Muscle of arm (tissue), 12 donors: ENCODE measurements around the gene CDC27. TPM values are rescaled to one million over a fixed set of nuclear protein-coding genes. Genes with fewer than 3 reads are reported as not detected.
"Not testable (repeated sequence)": the region's sequence is repeated elsewhere in the genome, so short reads cannot be mapped to it uniquely, and the experiment has no call there.

Experiments used
- DNase-seq: peaks from one replicate; pipeline ENCODE4 v3.0.0-alpha.2; 2013
- polyA plus RNA-seq, 12 donors: library from polyadenylated mRNA; unstranded; fragments of 120-200 nt; gene quantifications; one replicate each; pipeline ENCODE4 v1.2.1, GENCODE V29; 2013; ENCODE audit not compliant: insufficient read length in 12 of 12

Gene CDC27
- polyA plus RNA-seq, 12 donors = 28.8 to 88.6 (median 56.1) TPM; not detected in 1

- DNase-seq = not testable (repeated sequence)
Measured at GRCh38 chr17:47073629-47074028, 115.5 kb downstream of the CDC27 start.

- DNase-seq = peak; percentile 21
Measured at GRCh38 chr17:47072886-47073285, 116.2 kb downstream of the CDC27 start.

GRCh38 chr17:47071171-47071570 is 117.9 kb downstream of the CDC27 start:
- DNase-seq = not testable (repeated sequence)

- DNase-seq = not testable (repeated sequence)
Measured at GRCh38 chr17:47070266-47070665, 118.8 kb downstream of the CDC27 start.

Other genes starting within 250 kb of the CDC27 start
- gene RPRML, start 210.0 kb downstream of the CDC27 start, polyA plus RNA-seq = under 1 TPM in 6 of 12 donors, not detected in 6; 0.14 to 0.58 (median 0.20) TPM
- gene MYL4, start 20.1 kb upstream of the CDC27 start, polyA plus RNA-seq = 1,000 to 10,000 TPM in 10 of 12 donors, 100 to 1,000 TPM in 2; 673 to 6,112 (median 1,509) TPM
- 10 to 100 TPM in 11 of 12 donors, not detected in 1; 10.6 to 17.7 (median 14.0) TPM for gene ITGB3, start 64.5 kb upstream of the CDC27 start, polyA plus RNA-seq
- gene EFCAB13, start 134.7 kb upstream of the CDC27 start, polyA plus RNA-seq = 10 to 100 TPM in 3 of 12 donors, 1 to 10 TPM in 8, not detected in 1; 2.1 to 16.1 (median 6.9) TPM